Cardiac fibroblast (primary cell): ENCODE measurements around the gene MDP1.

Source experiments
- DNase-seq, 2 donors: peaks; one replicate each; pipeline versions ENCODE4 v3.0.0 to v3.0.0-alpha.2; 2010; ENCODE audit warnings: low read depth in 2 of 2
- H3K4me3 ChIP-seq, 2 donors: replicated peaks in 1 of 2; 1 replicate in 1 of 2; 2 replicates in 1 of 2; pipeline ENCODE4 v1.5.1; 2011; ENCODE audit warnings: low read depth in 2 of 2, low read length in 2 of 2, mild to moderate bottlenecking in 2 of 2, moderate library complexity in 1 of 2
- TF ChIP-seq, protein P1 (sequence below): IDR thresholded peaks from one replicate; pipeline ENCODE4 v1.5.1; 2011; ENCODE audit warnings: low read depth, mild to moderate bottlenecking, low read length, inconsistent platforms

The MDP1 gene

DNA sequence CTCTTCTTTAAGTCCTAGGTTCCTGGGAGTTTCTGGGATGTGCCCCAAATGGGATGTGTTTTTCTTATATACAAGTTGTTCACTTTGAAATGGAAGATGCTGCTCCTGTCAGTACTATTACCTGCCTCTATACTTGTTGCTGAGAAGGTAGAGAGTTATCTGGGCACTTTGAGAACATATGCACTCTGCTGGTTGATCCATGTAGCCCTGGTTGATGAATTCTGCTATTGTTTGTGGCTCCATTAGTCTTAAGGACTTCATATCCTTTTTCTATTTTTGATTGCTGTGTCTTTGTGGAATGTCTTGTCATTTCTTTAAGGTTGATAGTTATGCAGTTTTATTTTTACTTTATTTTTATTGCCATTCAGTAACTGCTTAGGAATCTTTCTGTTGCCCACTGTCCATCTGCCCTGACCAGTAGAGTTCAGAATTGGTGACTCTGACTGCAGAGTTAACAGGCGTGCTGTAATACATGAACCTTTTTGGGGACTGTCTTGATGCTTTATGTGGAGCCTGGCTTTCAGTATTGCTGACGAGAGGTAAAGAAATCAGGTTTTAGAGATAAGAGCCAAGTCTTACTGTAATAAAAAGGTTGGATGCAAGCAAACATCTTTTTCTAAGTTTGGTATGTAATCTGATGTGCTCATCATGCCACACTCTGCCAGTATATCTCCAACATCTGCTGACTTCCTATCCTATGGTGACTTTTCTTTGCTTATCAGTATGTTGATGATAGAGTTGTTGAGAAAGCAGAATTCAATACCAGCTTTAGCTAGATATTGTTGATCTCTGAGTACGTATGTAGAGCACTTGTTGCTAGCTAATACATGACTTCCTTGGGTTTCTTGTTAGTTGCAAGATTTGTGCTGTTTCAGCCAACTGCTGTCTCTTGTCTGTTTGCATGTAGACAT lies 18.5 kb upstream of the MDP1 start:
- no peak for DNase-seq
- TF ChIP-seq, protein P1, sequence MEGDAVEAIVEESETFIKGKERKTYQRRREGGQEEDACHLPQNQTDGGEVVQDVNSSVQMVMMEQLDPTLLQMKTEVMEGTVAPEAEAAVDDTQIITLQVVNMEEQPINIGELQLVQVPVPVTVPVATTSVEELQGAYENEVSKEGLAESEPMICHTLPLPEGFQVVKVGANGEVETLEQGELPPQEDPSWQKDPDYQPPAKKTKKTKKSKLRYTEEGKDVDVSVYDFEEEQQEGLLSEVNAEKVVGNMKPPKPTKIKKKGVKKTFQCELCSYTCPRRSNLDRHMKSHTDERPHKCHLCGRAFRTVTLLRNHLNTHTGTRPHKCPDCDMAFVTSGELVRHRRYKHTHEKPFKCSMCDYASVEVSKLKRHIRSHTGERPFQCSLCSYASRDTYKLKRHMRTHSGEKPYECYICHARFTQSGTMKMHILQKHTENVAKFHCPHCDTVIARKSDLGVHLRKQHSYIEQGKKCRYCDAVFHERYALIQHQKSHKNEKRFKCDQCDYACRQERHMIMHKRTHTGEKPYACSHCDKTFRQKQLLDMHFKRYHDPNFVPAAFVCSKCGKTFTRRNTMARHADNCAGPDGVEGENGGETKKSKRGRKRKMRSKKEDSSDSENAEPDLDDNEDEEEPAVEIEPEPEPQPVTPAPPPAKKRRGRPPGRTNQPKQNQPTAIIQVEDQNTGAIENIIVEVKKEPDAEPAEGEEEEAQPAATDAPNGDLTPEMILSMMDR = no peak
- no peak overlapping the region for H3K4me3 ChIP-seq

DNA sequence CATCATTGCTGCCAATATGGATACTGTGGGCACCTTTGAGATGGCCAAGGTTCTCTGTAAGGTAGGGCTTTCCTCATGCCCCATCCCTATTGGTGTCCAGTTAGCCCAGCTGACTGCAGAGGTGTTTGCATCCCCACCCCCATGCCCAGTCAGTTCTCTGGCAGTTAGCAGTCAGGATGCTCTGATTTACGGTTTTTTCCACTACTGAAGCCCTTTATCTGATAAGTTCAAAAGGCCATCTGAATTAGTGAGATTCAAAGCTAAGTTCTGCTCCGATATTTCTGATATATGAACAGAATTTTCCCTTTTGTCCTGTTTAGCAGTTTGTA lies 17.6 kb upstream of the MDP1 start:
- TF ChIP-seq, protein P1 = no peak
- DNase-seq = no peak

DNA sequence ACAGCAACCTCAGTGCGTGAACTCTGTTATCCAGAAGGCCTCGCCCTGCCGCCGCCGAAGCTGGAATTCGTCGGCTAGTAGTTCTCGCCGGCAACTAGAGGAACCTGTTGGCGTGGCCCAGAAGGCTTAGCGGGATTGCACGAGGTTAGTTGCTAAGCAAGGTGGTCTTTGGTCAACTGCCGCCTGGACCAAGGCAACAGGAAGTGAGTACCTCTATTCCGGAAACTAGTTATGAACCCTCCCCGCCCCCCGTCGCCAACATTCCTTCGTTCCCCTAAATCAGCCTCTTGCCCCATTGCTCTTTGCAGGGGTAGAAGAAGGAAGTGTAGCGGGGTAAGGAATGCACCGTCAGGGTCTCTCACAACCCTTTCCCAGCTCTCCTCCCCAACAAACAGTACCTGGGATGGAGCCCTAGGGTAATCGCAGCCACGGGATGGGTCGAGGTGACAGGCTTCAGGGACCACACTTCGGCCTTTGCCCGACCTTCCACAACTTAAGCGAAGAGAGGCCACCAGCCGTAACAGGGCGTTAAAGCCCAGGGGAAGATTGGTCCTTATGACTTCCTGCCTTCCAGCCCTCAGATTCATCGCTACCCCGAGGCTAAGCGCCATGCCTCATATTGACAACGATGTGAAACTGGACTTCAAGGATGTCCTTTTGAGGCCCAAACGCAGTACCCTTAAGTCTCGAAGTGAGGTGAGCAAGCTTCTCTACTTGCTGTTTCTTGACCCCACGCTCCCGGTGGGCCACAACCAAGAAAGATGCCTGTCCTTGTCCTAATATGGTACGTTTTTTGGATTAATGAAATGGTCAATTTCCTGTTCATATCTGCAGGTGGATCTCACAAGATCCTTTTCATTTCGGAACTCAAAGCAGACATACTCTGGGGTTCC lies 17.0 kb upstream of the MDP1 start, which contains the start of gene GMPR2:
Gene GMPR2, plus strand, starts transcription at position 285 of the 893 bp plus-strand sequence. Its CDS starts 325 bp downstream, at position 610.
- TF ChIP-seq, protein P1 = no peak
- H3K4me3 ChIP-seq = peak within 1 kb of the TSS; percentile 80 to 85
- DNase-seq = peak in 1 of 2 donors; percentile 17

More for the DNA sequence above, 17.6 kb upstream of the MDP1 start:
- peak overlapping the region; percentile 80 to 85 for H3K4me3 ChIP-seq

DNA sequence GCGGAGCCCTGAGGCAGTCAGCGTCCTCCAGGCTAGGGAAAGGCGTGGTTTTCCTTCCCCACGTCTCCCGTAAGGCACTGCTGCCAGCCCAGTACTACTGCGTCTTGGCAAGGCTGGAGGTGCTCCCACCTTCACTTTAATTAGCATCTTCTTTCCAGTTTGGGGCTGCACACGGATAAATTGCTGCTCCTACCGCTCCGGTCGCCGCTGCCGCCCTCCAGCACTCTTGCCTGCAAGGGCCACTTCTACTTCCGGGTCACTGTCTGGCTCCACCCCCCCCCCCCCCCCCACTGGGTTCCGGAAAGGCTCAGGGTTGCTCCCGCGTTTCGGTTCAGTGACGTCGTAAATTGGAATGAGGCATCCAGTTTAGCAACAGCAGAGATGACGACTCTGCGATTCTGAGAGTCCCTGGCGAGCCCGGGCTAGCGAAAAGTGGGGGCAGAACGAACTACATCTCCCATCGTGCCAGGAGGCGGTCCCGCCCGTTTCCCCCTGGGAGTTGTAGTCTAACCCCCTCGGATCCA lies 16.3 kb upstream of the MDP1 start, which contains the start of gene NEDD8:
Gene NEDD8, minus strand, starts transcription at position 247 of the 524 bp plus-strand sequence. Its CDS starts 100 bp downstream, at position 147.
- peak within 1 kb of the TSS; percentile 80 to 85 for H3K4me3 ChIP-seq

DNA sequence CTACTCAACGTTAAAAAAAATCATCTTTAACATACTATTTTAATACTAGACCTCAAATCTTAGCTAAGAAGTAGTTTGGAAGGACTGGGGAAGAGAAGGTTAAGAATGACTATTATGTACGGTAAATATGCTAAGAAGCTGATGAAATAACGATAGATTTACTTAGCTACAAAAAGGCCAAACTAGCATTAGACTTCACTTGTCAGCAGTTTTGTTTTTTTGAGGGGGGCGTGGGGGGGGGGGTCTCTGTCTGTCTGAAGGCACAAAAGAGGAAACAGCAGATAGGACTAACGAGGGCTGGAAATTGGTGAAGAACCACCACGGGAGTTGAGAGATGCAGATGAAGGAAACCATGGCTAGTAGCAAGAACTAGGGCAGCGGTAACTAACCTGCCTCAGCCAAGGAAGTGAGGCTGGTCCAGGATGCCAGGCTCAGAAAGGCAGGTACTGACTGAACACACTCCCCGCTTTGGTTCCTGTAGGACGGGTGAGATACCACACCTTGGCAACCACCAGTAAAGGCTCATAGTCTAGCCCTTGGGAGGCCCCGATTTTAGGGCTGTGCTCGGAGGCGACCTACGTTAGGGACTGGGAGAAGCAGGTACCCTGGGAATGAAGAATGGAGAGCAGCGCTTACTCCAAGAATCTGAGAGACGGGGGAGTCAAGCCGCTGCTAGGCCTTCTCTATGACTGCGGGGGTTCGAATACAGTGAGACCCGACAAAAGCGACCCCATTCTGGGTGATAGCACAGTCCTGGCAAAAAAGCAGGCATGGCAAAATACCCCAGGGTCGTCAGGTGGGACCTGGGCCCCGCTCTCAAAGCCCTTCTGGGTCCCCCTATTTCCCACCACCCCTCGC lies 15.6 kb upstream of the MDP1 start:
- no peak for DNase-seq
- peak overlapping the region; percentile 80 to 85 for H3K4me3 ChIP-seq
- TF ChIP-seq, protein P1 = no peak

More for the DNA sequence above, 16.3 kb upstream of the MDP1 start, which contains the start of gene NEDD8:
- peak; percentile 97 to 99 for DNase-seq
- TF ChIP-seq, protein P1 = no peak
